GM13977 (cell line): ENCODE data around the gene NTM.
A peak's percentile ranks its signal among the peaks of the same experiment; 100 is the strongest.

Experiments used
- DNase-seq: peaks from one replicate; pipeline ENCODE4 v3.0.0; 2012; ENCODE audit warnings: low spot score
- in situ Hi-C: fragments of 300-500 bp; cut with MboI; formaldehyde crosslinking; loops from one replicate; pipeline ENCODE4 v1.12.0; 2022; ENCODE audit warnings: low sequenced_read_pairs, low pct_unique_long_range_greater_than_20kb, mixed read lengths, inconsistent platforms; ENCODE audit not compliant: unreplicated experiment
- TF ChIP-seq, protein P1 (sequence below): IDR thresholded peaks from 2 replicates; pipeline ENCODE4 v1.5.1; 2012; ENCODE audit warnings: mild to moderate bottlenecking, control low read depth; ENCODE audit not compliant: insufficient read depth; ENCODE audit errors: extremely low read depth, missing control alignments

The NTM gene

GRCh38 chr11:132186699-132187098 is 816.3 kb downstream of the NTM start:
- TF ChIP-seq, protein P1, sequence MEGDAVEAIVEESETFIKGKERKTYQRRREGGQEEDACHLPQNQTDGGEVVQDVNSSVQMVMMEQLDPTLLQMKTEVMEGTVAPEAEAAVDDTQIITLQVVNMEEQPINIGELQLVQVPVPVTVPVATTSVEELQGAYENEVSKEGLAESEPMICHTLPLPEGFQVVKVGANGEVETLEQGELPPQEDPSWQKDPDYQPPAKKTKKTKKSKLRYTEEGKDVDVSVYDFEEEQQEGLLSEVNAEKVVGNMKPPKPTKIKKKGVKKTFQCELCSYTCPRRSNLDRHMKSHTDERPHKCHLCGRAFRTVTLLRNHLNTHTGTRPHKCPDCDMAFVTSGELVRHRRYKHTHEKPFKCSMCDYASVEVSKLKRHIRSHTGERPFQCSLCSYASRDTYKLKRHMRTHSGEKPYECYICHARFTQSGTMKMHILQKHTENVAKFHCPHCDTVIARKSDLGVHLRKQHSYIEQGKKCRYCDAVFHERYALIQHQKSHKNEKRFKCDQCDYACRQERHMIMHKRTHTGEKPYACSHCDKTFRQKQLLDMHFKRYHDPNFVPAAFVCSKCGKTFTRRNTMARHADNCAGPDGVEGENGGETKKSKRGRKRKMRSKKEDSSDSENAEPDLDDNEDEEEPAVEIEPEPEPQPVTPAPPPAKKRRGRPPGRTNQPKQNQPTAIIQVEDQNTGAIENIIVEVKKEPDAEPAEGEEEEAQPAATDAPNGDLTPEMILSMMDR = peak; percentile 41
- DNase-seq = no peak
- in situ Hi-C loops = no loop called here

GRCh38 chr11:132187386-132187785 is 817.0 kb downstream of the NTM start:
- DNase-seq = no peak
- TF ChIP-seq, protein P1 = no peak
- in situ Hi-C loops = no loop called here

DNA sequence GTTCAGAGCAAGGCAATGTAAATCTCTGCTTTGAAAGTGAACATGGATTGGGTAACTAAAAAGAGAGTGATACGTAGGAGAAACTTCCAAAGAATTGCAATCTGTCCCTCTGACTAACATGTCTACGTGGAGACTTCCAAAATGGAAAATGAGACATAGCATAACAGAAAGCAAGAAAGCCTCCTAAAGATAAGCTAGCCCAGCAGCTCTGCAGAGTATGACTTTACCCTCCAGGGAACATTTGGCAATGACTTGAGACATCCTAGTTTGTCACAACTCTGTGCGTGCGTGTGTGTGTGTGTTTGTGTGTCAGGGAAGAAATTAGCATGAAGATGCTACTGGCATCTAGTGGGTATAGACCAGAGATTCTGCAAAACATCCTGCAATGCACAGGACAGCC is 817.4 kb downstream of the NTM start:
- in situ Hi-C loops = no loop called here
- TF ChIP-seq, protein P1 = no peak
- no peak for DNase-seq

DNA sequence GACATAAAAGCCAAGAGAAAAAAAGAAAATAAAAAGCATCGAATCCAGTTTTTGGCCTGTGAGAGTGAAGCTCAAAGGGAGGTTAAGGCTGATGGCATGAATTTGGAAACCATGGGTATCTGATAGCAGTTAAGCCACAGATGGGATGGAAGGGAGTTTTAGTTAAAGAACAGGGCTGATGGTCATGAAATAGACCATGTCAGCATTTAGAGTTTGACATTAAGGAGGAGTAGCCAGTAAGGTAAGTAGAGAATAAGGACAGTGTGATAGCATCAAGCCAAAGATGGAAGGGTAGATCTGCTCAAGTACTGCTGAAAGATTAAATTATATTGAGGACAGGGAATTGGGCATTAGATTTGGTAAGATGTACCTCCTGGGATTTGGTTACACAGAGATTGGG is 826.5 kb downstream of the NTM start:
- in situ Hi-C loops = no loop called here
- DNase-seq = no peak
- TF ChIP-seq, protein P1 = no peak

DNA sequence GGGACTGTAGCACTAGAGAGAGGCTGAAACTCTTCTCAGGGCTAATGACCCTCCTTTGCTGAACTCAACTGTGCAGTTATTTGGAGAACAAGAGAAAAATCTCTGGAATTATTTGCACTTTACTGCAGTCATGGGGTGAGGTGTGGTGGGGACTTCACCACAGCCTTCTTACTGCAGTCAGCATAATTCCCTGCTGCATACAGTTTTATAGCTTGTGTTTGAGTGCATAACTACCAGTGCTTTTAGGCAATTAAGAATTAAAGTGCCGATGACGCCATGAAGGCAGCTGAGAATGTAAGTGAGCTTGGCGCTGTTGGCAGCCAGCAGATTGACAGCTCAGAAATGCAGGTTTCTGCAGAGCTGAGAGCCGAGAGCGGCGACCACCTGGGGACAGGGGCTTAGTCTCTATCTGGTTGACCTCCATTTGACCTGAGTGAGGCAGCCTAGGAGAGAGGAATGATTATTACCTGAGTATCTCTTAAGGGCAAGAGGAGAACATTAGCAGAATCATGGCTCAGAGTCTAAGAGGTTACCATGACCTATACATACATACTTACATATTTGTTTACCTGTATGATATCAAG is 830.0 kb downstream of the NTM start:
- TF ChIP-seq, protein P1 = no peak
- no peak for DNase-seq
- in situ Hi-C loops = no loop called here

- no peak for DNase-seq
- in situ Hi-C loops = no loop called here
- TF ChIP-seq, protein P1 = no peak
These were observed 832.2 kb downstream of the NTM start for GRCh38 chr11:132202621-132203020.

DNA sequence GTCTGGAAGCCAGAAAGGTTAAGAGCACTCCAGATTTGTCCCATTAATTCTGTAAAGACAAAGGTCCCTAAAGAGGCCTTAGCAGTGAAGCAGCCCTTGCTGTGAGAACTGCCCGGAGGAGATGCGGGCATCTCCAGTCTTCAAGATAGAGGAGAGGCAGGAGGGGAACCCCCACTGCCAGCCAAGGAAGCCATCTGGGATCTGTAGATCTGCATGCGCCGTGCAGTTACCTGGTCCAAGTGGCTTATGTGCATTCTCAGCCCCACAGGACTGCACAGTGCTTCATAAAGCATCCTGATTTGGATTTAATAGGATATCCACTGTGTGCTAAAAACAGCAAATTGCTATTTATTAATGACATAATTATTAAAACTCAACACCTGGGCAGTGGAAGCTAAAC is 834.6 kb downstream of the NTM start:
- TF ChIP-seq, protein P1 = no peak
- DNase-seq = no peak
- in situ Hi-C loops = no loop called here
